K562 (cell line): Measurements from ENCODE around the gene POU3F1. TPM values are rescaled to one million over a fixed set of nuclear protein-coding genes. Genes with fewer than 3 reads are reported as not detected.
A peak's percentile ranks its signal among the peaks of the same experiment; 100 is the strongest.

Experiments used
- EHMT2 ChIP-seq: fragments of 450-650 bp; IDR thresholded peaks from 2 replicates; pipeline ENCODE4 v1.6.1; 2018; ENCODE audit warnings: antibody characterized with exemption
- FOXA3 ChIP-seq, 2 experiments: fragments of 450-650 bp in 1 of 2; sonication (generic) in 1 of 2; formaldehyde crosslinking; IDR thresholded peaks in 1 of 2; conservative IDR thresholded peaks in 1 of 2; 2 replicates each; pipeline versions ENCODE4 v1.4.0 to v1.8.0; 2020 to 2022; ENCODE audit warnings: mild to moderate bottlenecking in 2 of 2, missing genetic modification reagents in 1 of 2
- FOXJ3 ChIP-seq: sonication (generic); formaldehyde crosslinking; IDR thresholded peaks from 2 replicates; pipeline ENCODE4 v1.4.0; 2020; ENCODE audit warnings: mild to moderate bottlenecking, missing genetic modification reagents
- HSF4 ChIP-seq: fragments of 250-450 bp; sonication (Bioruptor Pico); IDR thresholded peaks from 2 replicates; pipeline ENCODE4 v2.1.2; 2022; ENCODE audit warnings: mild to moderate bottlenecking, moderate library complexity, borderline replicate concordance
- KAT8 ChIP-seq: fragments of 450-650 bp; IDR thresholded peaks from 2 replicates; pipeline ENCODE4 v1.6.1; 2016; ENCODE audit warnings: low read depth, mild to moderate bottlenecking
- KDM1A ChIP-seq, 2 experiments: fragments of 450-650 bp; IDR thresholded peaks; 2 replicates each; pipeline ENCODE4 v1.6.1; 2016; ENCODE audit warnings: mild to moderate bottlenecking in 2 of 2
- KDM5B ChIP-seq: fragments of 200-600 bp; sonication (generic); IDR thresholded peaks from 2 replicates; pipeline ENCODE4 v1.6.1; 2012; ENCODE audit warnings: low read depth, mild to moderate bottlenecking, moderate library complexity, low read length, control low read depth, inconsistent platforms; ENCODE audit not compliant: insufficient replicate concordance
- MAFF ChIP-seq: IDR thresholded peaks from 2 replicates; pipeline ENCODE4 v1.6.1; 2012; ENCODE audit warnings: low read length, improper control_type of control experiment
- MYC ChIP-seq, 2 experiments: fragments of 250-450 bp in 1 of 2; sonication (Bioruptor Pico) in 1 of 2; IDR thresholded peaks; 2 replicates each; pipeline versions ENCODE4 v1.5.1 to v1.6.1; 2012 to 2021; ENCODE audit warnings: low read depth in 2 of 2, borderline replicate concordance in 1 of 2, improper control_type of control experiment in 1 of 2, low read length in 1 of 2, mild to moderate bottlenecking in 1 of 2, moderate library complexity in 1 of 2
- NFIC ChIP-seq: fragments of 450-650 bp; IDR thresholded peaks from 2 replicates; pipeline ENCODE4 v1.6.1; 2017; ENCODE audit warnings: mild to moderate bottlenecking, inconsistent platforms
- NFRKB ChIP-seq: fragments of 450-650 bp; IDR thresholded peaks from 2 replicates; pipeline ENCODE4 v1.6.1; 2016; ENCODE audit warnings: low read depth
- NR2F6 ChIP-seq: fragments of 450-650 bp; formaldehyde crosslinking; IDR thresholded peaks from 2 replicates; pipeline ENCODE4 v1.4.0; 2020; ENCODE audit warnings: mild to moderate bottlenecking
- POLR2G ChIP-seq: fragments of 200-400 bp; formaldehyde crosslinking; IDR thresholded peaks from 2 replicates; pipeline ENCODE4 v1.6.1; 2017; ENCODE audit warnings: low read depth, mild to moderate bottlenecking, antibody characterized with exemption, low read length, moderate library complexity
- SRF ChIP-seq, 2 experiments: fragments of 250-450, 450-650 bp in 1 of 2; sonication (Bioruptor Pico) in 1 of 2; sonication (generic) in 1 of 2; formaldehyde crosslinking; IDR thresholded peaks; 2 replicates each; pipeline versions ENCODE4 v1.5.0 to v1.5.1; 2020 to 2022; ENCODE audit warnings: mild to moderate bottlenecking in 1 of 2, missing genetic modification reagents in 1 of 2
- STAT5B ChIP-seq: fragments of 250-450 bp; sonication (Bioruptor Pico); IDR thresholded peaks from 2 replicates; pipeline ENCODE4 v1.8.0; 2021; ENCODE audit warnings: mild to moderate bottlenecking, inconsistent platforms
- TAF7 ChIP-seq: fragments of 450-650 bp; IDR thresholded peaks from 2 replicates; pipeline ENCODE4 v1.6.1; 2016; ENCODE audit warnings: missing genetic modification characterization, missing compliant biosample characterization
- TEAD1 ChIP-seq, 2 experiments: fragments of 450-650 bp in 1 of 2; sonication (generic) in 1 of 2; formaldehyde crosslinking; IDR thresholded peaks; 2 replicates each; pipeline versions ENCODE4 v1.4.0 to v1.8.0; 2020 to 2022; ENCODE audit warnings: mild to moderate bottlenecking in 2 of 2, missing genetic modification reagents in 1 of 2
- TEAD2 ChIP-seq: fragments of 450-650 bp; IDR thresholded peaks from 2 replicates; pipeline ENCODE4 v1.6.1; 2016; ENCODE audit warnings: missing genetic modification characterization, control low read depth, missing compliant biosample characterization
- TRIM28 ChIP-seq: fragments of 450-650 bp; IDR thresholded peaks from 2 replicates; pipeline ENCODE4 v1.6.1; 2017
- ZNF121 ChIP-seq: sonication (generic); formaldehyde crosslinking; conservative IDR thresholded peaks from 2 replicates; pipeline ENCODE4 v1.8.0; 2022; ENCODE audit warnings: missing genetic modification reagents
- ZNF217 ChIP-seq: sonication (generic); formaldehyde crosslinking; IDR thresholded peaks from 2 replicates; pipeline ENCODE4 v1.8.0; 2022; ENCODE audit warnings: mild to moderate bottlenecking, missing genetic modification reagents
- ZNF282 ChIP-seq: sonication (generic); formaldehyde crosslinking; IDR thresholded peaks from 2 replicates; pipeline ENCODE4 v1.8.1; 2023; ENCODE audit warnings: missing genetic modification reagents
- polyA plus RNA-seq, 8 experiments: library from polyadenylated mRNA; depleted of rRNA in 4 of 8; stranded (reverse) in 5 of 8; unstranded in 3 of 8; fragments of >200 nt; fragmentation: Nextera tagmentation in 2 of 8; fragmentation: Illumina TruSeq in 1 of 8; extraction: Ambion mirVana in 2 of 8; extraction: Trizol in 1 of 8; gene quantifications; 2 replicates each; pipeline versions ENCODE4 v1.2.1 to v1.2.3, GENCODE V29; 2011 to 2014; ENCODE audit warnings: inconsistent platforms in 1 of 8, missing spikeins in 1 of 8
- total RNA-seq, 7 experiments: library from RNA; depleted of rRNA in 6 of 7; stranded (reverse); fragments of >200 nt in 6 of 7; fragmentation: Illumina TruSeq in 2 of 7; extraction: Trizol in 2 of 7; gene quantifications; 2 replicates each; pipeline versions ENCODE4 v1.2.1 to v1.2.3, GENCODE V29; 2011 to 2021; ENCODE audit warnings: low replicate concordance in 1 of 7
- TF ChIP-seq, protein P1 (sequence below), 3 experiments: fragments of 200-800 bp in 1 of 3; fragments of 250-450 bp in 1 of 3; fragments of 450-650 bp in 1 of 3; sonication (Bioruptor Pico) in 1 of 3; sonication (Bioruptor generic) in 1 of 3; formaldehyde crosslinking in 1 of 3; IDR thresholded peaks; 2 replicates each; pipeline versions ENCODE4 v1.6.1 to v1.8.0; 2016 to 2022; ENCODE audit warnings: mild to moderate bottlenecking in 2 of 3, missing genetic modification characterization in 2 of 3, missing compliant biosample characterization in 1 of 3, moderate library complexity in 1 of 3
- TF ChIP-seq, protein P2 (sequence below): fragments of 450-650 bp; IDR thresholded peaks from 2 replicates; pipeline ENCODE4 v1.6.1; 2016; ENCODE audit warnings: missing biosample characterization, missing genetic modification characterization
- TF ChIP-seq, protein P3 (sequence below): fragments of 200-800 bp; sonication (Bioruptor generic); IDR thresholded peaks from 2 replicates; pipeline ENCODE4 v1.6.1; 2017; ENCODE audit warnings: missing genetic modification characterization, missing compliant biosample characterization

The POU3F1 gene
- total and polyA plus RNA-seq, 9 of the 15 experiments (the other 6 are each of a cell fraction or from before 2014, with no cell fraction given) = 0.09 TPM; not detected in 8

DNA sequence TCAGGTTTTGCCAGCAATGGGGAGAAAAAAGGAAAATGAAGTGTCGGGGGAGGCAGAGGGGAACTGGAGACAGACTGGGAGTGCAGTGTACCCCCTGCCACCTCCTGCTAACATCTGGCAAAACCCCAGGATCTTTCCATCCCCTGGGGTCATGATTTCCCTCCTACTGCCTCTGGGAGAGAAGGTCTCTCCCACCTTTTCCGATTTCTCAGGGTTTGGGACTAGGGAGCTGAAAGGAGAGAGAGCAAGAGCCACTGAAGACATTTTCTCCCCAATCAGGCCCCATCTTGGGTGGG, 46.4 kb downstream of the POU3F1 start (continued):
- TF ChIP-seq NR2F6 (CRISPR knock-in tag) = no peak
- TF ChIP-seq, protein P1, sequence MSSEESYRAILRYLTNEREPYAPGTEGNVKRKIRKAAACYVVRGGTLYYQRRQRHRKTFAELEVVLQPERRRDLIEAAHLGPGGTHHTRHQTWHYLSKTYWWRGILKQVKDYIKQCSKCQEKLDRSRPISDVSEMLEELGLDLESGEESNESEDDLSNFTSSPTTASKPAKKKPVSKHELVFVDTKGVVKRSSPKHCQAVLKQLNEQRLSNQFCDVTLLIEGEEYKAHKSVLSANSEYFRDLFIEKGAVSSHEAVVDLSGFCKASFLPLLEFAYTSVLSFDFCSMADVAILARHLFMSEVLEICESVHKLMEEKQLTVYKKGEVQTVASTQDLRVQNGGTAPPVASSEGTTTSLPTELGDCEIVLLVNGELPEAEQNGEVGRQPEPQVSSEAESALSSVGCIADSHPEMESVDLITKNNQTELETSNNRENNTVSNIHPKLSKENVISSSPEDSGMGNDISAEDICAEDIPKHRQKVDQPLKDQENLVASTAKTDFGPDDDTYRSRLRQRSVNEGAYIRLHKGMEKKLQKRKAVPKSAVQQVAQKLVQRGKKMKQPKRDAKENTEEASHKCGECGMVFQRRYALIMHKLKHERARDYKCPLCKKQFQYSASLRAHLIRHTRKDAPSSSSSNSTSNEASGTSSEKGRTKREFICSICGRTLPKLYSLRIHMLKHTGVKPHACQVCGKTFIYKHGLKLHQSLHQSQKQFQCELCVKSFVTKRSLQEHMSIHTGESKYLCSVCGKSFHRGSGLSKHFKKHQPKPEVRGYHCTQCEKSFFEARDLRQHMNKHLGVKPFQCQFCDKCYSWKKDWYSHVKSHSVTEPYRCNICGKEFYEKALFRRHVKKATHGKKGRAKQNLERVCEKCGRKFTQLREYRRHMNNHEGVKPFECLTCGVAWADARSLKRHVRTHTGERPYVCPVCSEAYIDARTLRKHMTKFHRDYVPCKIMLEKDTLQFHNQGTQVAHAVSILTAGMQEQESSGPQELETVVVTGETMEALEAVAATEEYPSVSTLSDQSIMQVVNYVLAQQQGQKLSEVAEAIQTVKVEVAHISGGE (CRISPR knock-in tag; IDR thresholded peaks at IDR 0.05) = no peak
- TF ChIP-seq HSF4 (CRISPR knock-in tag) = no peak
- no peak for TF ChIP-seq KDM5B
- TF ChIP-seq, protein P2, sequence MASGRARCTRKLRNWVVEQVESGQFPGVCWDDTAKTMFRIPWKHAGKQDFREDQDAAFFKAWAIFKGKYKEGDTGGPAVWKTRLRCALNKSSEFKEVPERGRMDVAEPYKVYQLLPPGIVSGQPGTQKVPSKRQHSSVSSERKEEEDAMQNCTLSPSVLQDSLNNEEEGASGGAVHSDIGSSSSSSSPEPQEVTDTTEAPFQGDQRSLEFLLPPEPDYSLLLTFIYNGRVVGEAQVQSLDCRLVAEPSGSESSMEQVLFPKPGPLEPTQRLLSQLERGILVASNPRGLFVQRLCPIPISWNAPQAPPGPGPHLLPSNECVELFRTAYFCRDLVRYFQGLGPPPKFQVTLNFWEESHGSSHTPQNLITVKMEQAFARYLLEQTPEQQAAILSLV (tag) = no peak
- TF ChIP-seq ZNF121 (CRISPR knock-in tag) = no peak
- TF ChIP-seq FOXJ3 (CRISPR knock-in tag) = no peak
- no peak for TF ChIP-seq ZNF217 (CRISPR knock-in tag)
- TF ChIP-seq, protein P3, sequence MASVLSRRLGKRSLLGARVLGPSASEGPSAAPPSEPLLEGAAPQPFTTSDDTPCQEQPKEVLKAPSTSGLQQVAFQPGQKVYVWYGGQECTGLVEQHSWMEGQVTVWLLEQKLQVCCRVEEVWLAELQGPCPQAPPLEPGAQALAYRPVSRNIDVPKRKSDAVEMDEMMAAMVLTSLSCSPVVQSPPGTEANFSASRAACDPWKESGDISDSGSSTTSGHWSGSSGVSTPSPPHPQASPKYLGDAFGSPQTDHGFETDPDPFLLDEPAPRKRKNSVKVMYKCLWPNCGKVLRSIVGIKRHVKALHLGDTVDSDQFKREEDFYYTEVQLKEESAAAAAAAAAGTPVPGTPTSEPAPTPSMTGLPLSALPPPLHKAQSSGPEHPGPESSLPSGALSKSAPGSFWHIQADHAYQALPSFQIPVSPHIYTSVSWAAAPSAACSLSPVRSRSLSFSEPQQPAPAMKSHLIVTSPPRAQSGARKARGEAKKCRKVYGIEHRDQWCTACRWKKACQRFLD (CRISPR knock-in tag) = 0 out of 2 replicates have a peak, but pooled peaks have one; percentile 9
- no peak for TF ChIP-seq TEAD2 (tag)
- TF ChIP-seq KDM1A (IDR thresholded peaks at IDR 0.05) = no peak; a peak in 1 of 4 replicates
- TF ChIP-seq NFRKB = peak; percentile 86; the same call in 1 of the 2 replicates
- no peak; the same call in none of the 2 replicates for TF ChIP-seq NFIC
- no peak for TF ChIP-seq ZNF282
- TF ChIP-seq MAFF = no peak
- TF ChIP-seq STAT5B (CRISPR knock-in tag) = no peak
- TF ChIP-seq TEAD1 (CRISPR knock-in tag; IDR thresholded peaks at IDR 0.05) = 0 out of 4 replicates have a peak, but pooled peaks of 1 of the 2 experiments have one; percentile 27
- TF ChIP-seq MYC (IDR thresholded peaks at IDR 0.05; ENCODE audit: low read depth, low read length) = no peak
- TF ChIP-seq MYC (CRISPR knock-in tag; IDR thresholded peaks at IDR 0.05; ENCODE audit: borderline replicate concordance, low read depth) = 0 out of 2 replicates have a peak, but pooled peaks have one; percentile 11
- TF ChIP-seq EHMT2 = no peak
- TF ChIP-seq KAT8 = no peak
- TF ChIP-seq TAF7 (tag) = no peak
- TF ChIP-seq TRIM28 = no peak
- TF ChIP-seq POLR2G = no peak
- no peak for TF ChIP-seq FOXA3 (CRISPR knock-in tag; conservative IDR thresholded peaks at IDR 0.05 in 1 of 2, IDR thresholded peaks at IDR 0.05 in 1 of 2)
- TF ChIP-seq SRF (CRISPR knock-in tag; IDR thresholded peaks at IDR 0.05) = 0 out of 4 replicates have a peak, but pooled peaks of 1 of the 2 experiments have one; percentile 1
